ENCODE measurements around the gene SGF29. TPM values are rescaled to one million over a fixed set of nuclear protein-coding genes. Genes with fewer than 3 reads are reported as not detected.

The SGF29 gene
- total and polyA plus RNA-seq, 3 experiments from 2014 or later: 37.9 to 56.9 (median 39.8) TPM

Other genes starting within 250 kb of the SGF29 start
- 1 to 10 TPM in 1 of 2 experiments, not detected in 1; 1.1 TPM for gene NPIPB6, start 190.4 kb upstream of the SGF29 start, total RNA-seq
- 0.28 TPM for gene NPIPB6, start 190.4 kb upstream of the SGF29 start, polyA plus RNA-seq
- gene EIF3CL, start 150.1 kb upstream of the SGF29 start, total RNA-seq: 10 to 100 TPM; 55.0 to 66.5 TPM
- 30.8 TPM for gene EIF3CL, start 150.1 kb upstream of the SGF29 start, polyA plus RNA-seq
- gene NPIPB7, start 81.6 kb upstream of the SGF29 start, total RNA-seq: not detected
- gene NPIPB7, start 81.6 kb upstream of the SGF29 start, polyA plus RNA-seq: not detected
- gene CLN3, start 61.8 kb upstream of the SGF29 start, total RNA-seq: 10 to 100 TPM; 32.5 to 38.2 TPM
- gene CLN3, start 61.8 kb upstream of the SGF29 start, polyA plus RNA-seq: 36.1 TPM
- gene APOBR, start 59.3 kb upstream of the SGF29 start, total RNA-seq: 1 to 10 TPM; 7.7 to 8.0 TPM
- gene APOBR, start 59.3 kb upstream of the SGF29 start, polyA plus RNA-seq: 4.9 TPM
- not detected for gene IL27, start 47.1 kb upstream of the SGF29 start, total RNA-seq
- gene IL27, start 47.1 kb upstream of the SGF29 start, polyA plus RNA-seq: not detected
- not detected for gene NUPR1, start 14.9 kb upstream of the SGF29 start, total RNA-seq
- gene NUPR1, start 14.9 kb upstream of the SGF29 start, polyA plus RNA-seq: not detected
- under 1 TPM; 0.29 to 0.46 TPM for gene SULT1A2, start 43.1 kb downstream of the SGF29 start, total RNA-seq
- not detected for gene SULT1A2, start 43.1 kb downstream of the SGF29 start, polyA plus RNA-seq
- gene SULT1A1, start 56.1 kb downstream of the SGF29 start, total RNA-seq: 1 to 10 TPM; 5.9 to 7.4 TPM
- gene SULT1A1, start 56.1 kb downstream of the SGF29 start, polyA plus RNA-seq: 7.3 TPM
- gene NPIPB8, start 84.1 kb downstream of the SGF29 start, total RNA-seq: 1 to 10 TPM; 1.3 to 1.4 TPM
- 0.60 TPM for gene NPIPB8, start 84.1 kb downstream of the SGF29 start, polyA plus RNA-seq
- gene EIF3C, start 157.5 kb downstream of the SGF29 start, total RNA-seq: 100 to 1,000 TPM; 701 to 733 TPM
- gene EIF3C, start 157.5 kb downstream of the SGF29 start, polyA plus RNA-seq: 300 TPM
- gene NPIPB9, start 197.9 kb downstream of the SGF29 start, total RNA-seq: 1 to 10 TPM; 1.2 to 2.8 TPM
- not detected for gene NPIPB9, start 197.9 kb downstream of the SGF29 start, polyA plus RNA-seq

Data from CD8-positive, alpha-beta memory T cell (primary cell).